Measurements from ENCODE around the gene MED13L.

Gene MED13L

DNA sequence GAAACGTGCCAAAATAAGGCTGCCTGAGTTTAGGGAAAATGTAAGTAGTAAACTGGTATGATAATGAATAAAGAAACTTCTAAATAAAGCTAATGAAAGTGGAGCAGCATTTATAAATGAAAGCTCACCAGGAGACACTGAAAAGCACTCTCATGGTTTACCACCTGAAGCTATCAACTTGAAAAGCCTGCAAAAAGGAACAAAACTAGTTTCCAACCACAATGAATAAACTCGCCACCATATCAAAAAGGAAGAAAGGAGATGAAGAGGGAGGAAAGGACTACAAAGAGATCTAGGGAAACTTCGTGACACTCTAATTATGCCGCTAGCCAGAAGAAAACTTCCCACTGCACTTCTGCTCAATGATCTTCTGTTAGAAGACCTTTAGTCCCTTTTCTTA, 66.7 kb downstream of the MED13L start:
- no peak for DNase-seq (ENCODE audit: low spot score)

DNA sequence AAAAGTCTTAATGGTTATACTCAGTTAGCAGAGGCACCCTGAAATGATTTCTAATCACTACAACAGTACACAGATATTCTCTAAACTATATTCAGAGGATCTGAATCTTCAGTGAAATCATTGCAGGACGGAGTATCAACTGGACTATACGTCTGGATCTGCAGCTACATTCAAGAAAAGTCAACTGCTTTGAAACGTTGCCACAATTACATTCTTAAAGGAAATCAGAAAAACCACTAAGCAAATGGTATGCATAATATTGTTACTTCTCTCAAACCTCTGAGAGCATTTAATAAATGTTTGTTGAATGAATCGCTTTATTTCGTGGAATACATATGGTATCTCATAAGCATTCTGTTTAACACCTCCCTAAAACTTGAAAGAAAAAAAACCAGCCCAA, 67.4 kb downstream of the MED13L start:
- DNase-seq (ENCODE audit: low spot score) = no peak

DNA sequence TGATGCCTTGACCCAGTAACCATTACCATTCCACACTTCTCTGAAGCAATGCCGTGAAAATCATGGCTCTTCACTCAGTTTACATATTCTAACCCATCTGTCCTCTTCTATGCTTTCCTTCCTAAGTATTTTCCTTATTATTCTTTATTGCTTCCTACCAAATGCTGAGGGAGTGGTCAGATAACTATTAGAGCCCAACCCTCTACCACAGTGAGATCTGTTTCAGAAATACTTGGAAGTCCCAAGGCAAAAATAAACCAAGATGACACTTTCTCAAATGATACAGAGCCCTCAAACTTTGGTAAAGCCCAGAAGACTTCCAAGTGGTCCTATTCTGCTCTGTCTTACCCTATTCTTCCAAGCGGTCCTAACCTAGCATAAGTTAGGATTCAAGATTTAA, 68.0 kb downstream of the MED13L start:
- no peak for DNase-seq (ENCODE audit: low spot score)

DNA sequence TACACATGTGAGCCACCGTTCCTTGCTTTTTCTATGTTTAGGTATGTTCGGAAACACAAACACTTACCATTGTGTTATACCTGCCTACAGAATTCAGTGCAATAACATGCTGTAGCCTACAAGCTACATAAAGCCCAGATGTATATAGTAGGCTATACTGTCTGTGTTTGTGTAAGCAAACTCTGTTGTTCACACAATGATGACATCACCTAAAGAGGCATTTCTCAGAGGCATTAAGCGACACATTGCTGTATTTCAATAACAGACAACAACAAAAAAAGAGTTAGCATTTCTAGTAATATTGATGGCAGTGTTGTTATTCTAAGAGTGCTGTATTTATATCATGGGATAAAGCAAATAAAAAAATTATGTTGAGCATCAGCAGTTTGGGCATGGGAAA, 70.2 kb downstream of the MED13L start:
- no peak for DNase-seq (ENCODE audit: low spot score)

DNA sequence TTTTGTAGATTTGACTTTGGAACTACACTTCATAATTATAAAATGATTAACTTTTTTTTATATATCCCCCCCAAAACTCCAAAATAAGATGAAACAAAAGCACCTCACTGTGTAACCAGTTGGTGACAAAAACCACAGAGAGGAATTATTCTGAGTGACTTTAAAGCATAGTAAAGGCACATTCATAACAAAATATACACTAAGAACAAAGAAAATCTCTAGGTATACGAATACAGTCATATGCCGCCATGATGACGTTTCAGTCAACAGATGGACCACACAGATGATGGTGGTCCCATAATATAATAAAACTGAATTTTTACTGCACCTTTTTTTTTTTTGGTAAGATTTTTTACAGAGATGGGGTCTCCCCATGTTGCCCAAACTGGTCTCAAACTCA, 70.7 kb downstream of the MED13L start:
- DNase-seq (ENCODE audit: low spot score) = no peak

DNA sequence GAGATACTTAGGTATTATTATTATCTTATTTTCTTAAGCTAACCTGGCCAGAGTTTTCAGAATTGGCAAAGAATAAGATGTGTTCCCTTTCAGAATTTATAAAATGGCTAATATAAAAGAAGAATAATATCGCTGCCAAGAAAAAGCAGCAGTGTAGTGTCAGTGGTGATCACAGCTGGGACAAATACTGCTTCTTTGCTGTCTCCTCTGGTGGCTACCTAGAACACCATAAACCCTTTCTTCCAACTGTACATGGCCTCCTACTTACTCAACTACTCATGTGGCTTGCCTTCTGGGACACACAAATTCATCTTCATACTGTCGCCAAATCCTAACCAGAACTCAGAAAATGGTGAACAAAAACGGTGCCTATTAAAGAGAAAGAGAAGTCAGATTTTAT, 72.7 kb downstream of the MED13L start:
- DNase-seq (ENCODE audit: low spot score) = no peak

DNA sequence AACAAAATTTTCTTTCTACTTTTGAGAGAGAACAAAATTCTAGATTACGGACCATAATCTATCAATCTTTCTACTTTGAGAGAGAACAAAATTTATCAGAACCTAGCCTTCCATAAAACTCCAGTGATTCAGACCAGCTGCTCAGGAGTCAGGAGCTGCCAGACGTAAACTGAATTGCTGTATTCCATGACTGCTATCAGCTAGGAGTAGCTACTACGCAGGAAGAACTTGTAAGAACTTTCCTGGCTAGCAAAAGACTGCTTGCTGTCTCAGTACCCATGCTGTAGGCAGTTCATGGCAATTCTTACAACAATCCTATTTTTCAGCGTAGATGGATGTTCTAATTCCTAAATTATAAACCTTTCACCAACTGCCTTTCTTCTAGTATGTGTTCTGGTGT, 73.3 kb downstream of the MED13L start:
- no peak for DNase-seq (ENCODE audit: low spot score)

DNA sequence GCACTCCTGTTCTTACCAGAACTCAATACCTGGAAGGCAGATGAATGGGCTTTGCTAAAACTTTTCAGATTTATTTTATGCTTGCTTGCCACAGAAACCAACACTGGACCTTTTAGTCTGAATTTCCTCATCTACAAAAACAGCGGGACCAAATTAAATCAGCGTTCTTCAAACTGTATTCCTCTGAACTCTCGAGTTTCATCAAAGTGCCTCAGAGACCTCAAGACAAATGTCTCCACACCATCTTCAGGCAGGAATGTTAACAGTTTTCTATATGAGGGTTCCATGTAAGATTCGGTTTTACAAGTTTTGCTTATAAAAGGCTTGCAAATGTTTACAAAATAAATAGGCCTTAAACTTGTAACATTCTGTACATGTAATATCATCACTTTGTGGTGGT, 74.6 kb downstream of the MED13L start:
- no peak for DNase-seq (ENCODE audit: low spot score)

DNA sequence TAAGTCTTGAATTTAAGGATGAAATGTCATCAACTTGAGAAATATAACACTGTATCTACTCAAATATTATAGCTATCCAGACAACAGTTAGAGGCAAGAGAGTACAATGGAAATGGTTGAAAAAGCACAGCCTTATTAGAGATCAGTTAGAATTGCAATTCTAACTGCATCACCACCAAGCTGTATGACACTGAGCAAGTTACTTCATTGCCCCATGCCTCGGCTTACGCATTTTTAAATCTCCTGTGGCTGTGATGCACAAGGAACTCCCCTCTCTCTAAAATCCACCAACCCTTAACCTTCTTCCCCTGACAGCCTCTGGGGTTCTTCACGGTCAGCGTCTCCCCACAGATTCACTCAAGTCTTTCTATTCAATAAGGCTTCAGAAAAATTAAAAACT, 75.1 kb downstream of the MED13L start:
- DNase-seq (ENCODE audit: low spot score) = no peak

DNA sequence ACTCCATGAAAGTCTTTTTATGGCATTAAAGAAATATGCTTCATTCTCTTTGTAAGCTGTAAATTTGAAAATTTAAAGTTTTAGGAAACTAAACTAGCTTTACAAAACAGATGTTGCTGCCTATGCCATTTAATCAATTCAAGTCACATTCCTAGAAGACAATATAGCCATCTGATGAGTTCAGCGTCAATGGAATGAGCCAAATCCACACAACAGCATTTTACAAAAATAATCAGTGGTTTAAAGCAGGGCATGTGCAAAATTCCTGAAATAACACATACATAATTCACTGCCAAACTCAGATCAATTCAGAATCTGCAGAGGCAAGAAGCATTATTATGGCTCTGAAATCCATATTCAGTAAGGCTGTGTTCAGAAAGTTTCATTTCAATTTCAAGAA, 75.6 kb downstream of the MED13L start:
- DNase-seq (ENCODE audit: low spot score) = no peak

DNA sequence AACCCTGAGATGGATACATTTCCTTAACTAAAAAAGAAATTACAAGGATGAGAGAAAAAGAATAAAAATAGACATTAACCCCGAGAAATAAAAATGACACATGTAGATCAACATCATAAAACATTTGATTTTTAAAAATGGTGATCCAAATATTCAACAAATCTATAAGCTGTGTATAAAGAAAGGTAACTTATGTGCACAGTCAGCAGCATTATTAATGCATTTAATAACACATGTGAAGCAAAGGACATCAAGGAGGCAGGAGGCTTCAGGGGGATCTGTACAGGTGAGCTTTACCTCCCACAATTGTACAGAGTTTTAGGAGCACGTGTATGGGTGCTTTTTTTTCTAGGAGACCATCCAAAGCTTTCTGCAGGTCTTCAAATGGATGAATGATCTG, 76.1 kb downstream of the MED13L start:
- DNase-seq (ENCODE audit: low spot score) = no peak

DNA sequence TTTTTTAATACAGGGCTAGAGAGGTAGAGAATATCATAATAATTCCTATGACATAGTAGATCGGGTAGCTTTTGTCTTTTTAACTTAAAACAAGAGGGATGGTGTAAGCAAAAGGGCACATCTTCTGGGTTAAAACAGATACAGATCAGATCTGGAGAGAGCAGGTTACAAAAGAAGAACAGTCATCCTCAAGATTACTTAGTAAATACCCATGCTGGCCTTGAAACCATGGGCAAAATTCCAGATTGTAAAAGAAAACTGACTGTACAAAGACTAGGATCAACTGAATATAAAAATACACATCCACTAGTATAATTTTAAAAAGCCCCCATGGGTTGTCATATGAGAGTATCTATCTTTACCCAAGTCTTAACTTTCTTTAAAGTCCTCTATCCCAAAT, 76.7 kb downstream of the MED13L start:
- DNase-seq (ENCODE audit: low spot score) = no peak

DNA sequence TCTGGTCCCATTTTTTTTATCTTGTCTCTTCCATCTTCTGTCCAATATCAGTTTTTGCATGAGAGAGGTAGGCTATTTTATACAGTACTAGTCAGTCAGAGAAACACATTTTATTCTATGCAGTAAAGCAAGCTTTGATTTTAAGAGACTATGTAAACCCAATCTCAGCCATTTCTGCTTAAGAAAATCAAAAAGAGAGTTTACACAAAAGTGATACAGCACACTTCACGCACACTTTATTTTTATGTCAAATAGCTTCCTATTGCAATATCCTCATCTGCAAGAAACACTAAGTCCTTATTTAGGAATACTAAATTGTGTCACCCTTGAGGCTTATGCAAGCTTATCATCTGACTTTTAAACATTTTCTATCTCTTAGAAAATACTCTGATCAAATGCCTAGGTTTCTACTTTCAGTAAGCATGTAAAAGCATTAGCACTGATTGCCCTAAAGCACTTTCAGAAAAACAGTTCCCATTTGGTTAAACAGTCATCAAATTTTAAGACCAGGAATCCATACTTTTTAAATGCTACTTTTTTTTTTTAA, 78.3 kb downstream of the MED13L start:
- DNase-seq (ENCODE audit: low spot score) = no peak

DNA sequence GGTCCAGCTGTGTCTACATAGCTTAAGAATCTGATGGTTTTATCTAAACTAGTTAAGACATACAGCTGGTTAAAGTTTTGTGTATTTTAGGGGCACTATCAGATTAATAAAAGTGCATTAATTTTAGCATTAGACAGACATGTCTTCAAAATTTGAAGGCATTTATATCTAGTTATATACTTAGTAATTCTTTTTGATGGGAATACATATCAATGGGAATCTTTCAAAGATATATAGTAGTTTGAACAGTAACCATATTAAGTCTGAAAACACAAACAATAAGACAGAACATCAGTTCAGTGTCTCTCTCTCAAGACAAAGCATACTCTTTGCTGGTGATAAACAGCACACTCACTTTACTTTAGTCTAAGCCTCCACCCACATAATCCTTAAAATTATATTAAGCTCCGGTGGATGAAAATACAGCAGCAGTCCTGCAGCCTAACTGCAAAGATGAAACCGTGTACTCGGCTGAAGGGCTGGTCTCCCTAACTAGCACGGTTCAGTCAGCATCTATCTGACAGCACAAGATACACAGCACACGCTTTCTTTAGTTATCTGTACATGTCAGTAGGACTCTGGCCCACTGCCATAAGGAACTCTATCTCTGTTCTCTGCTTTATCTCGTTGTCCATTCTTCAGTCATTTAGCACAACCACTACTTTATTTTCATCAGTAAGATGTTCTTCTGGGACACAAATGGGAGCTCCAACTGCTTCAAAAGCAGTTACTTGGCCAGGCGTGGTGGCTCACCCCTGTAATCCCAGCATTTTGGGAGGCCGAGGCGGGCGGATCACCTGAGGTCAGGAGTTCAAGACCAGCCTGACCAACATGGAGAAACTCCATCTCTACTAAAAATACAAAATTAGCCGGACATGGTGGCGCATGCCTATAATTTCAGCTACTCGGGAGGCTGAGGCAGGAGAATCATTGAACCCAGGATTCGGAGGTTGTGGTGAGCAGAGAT, 80.5 kb downstream of the MED13L start:
- DNase-seq (ENCODE audit: low spot score) = peak; percentile 55

DNA sequence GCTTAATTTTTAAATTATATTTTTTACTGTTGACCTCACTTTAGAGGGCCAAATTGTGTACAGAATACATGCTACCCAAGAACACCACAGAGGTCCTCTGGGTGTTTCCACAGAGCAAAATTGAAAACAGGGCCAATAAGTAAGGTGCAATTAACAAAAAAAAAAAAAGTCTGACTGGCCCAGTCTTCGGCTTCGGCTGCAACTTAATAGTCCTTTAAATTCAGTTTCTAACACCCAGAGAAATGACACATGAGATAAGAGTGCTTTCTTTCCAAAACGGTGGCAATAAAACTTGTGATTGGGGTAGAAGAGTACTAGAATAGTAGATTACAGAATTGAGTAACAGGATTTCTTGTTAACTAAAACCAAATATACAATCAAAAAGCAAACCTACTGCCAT, 81.3 kb downstream of the MED13L start:
- DNase-seq (ENCODE audit: low spot score) = no peak

DNA sequence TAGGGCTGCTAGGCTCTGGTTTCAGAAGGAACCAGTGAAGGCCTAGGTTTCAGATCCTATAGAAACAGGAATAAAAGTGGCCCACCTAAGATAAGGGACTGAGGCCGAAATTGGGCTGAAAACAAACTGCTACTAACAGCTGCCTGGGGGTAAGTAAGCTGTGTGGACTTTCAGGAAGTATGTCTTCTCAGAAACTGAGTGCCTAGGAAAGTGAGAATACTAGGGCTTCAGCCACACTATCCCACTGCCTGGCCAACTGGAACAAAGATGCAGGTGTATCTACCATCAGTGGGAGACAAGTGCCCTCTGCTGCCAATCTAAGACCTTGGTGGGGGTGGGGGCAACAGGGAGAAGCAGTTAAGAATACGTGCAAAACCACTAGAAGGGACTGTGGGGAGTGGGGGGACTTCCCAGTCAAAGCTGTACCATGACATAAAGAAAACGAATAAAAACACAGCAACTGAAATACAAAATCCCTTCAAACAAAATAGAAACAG, 82.5 kb downstream of the MED13L start:
- DNase-seq (ENCODE audit: low spot score) = no peak

DNA sequence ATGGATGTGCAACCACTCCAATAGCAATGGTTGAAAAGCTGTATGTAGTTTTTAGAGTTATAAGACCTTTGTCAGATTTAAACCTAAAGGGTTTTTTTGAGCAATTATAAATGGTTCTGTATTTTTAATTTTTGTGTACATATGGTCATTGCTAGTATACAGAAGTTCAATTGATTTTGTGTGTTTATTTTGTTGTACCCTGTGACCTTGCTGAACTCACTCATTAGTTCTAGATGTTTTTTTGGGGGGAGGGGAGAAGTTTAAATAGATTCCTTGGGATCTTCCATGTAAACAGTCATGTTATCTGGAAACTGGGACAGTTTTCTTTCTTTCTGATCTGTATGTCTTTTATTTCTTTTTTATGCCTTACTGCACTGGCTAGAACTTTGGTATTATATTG, 87.8 kb downstream of the MED13L start:
- DNase-seq (ENCODE audit: low spot score) = no peak

DNA sequence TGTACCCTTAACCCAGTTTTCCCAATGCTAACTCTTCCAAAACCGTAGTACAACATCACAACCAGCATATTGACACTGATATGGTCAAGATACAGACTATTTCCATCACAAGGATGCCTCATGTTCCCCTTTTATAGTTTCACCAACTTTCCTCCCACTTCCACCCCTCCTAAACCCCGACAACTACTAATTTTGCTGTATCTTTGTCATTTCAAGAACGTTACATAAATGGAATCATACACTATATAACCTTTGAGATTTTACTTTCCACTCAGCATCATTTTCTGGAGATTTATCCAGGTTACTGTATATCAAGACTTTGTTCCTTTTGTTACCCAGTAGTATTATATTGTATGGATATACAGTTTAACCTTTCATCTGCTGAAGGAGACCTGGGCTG, 88.9 kb downstream of the MED13L start:
- no peak for DNase-seq (ENCODE audit: low spot score)

DNA sequence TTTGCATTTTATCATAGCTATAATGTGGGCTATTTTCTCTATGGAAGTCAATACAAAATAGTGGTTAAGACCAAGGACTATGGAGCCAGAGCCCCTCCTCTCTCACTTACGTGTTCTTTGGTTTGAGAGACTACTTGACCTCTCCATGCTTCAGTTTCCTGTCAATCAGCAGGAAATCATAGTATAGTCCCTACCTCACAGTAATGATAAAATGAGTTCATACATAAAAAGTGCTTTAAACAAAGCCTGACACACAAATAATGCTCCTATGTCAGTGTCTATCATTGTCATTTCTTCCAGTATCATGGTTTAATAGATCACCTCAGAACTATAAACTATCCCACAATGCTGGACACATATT, 90.4 kb downstream of the MED13L start:
- no peak for DNase-seq (ENCODE audit: low spot score)

DNA sequence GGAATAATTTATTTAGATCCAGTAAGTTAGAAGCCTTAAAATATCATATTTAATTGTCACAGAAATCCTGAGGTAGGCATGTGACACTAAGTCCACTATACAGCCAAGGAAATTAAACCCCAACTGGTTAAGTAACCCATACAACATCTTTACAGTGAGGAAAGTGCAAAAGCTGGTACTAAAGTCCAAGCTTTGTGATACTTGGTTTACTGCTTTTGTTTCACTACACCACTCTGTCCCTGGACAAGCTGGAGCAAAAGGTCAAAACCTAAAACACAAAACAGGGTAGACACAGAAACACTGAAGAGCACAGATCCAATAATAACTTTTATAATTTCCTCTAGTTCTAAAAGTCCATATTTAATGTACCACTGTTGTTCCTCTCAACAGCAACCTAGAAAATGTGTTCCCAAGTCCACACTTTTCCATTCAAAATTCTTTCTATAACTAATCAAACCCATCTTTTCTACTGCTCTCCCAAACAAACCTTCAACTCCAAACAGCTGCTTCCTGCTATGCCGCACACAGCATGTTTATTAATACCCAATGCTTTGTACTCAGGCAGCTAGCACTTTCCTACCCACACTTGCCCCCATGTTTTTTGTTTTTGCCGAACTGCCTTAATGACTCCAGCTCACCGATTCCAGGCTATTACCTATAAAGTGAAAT, 90.9 kb downstream of the MED13L start:
- no peak for DNase-seq (ENCODE audit: low spot score)

DNA sequence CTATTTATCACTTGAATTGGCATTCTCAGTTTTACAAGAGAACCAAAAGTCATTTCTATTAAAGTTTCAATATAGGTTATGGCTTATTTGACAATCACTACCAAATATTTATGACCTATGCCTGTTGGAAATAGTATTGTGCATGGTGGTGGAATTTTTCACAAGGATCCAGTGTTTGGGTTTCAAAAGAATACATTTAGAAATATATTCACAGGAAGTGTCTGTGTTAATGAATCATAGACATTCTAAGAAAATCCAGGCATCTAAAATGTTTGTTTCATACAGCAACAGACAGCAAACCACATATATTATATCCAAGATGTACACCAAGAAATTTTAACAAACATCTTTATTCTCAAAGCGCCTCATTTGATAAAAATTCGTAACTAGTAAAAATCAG, 92.7 kb downstream of the MED13L start:
- no peak for DNase-seq (ENCODE audit: low spot score)

DNA sequence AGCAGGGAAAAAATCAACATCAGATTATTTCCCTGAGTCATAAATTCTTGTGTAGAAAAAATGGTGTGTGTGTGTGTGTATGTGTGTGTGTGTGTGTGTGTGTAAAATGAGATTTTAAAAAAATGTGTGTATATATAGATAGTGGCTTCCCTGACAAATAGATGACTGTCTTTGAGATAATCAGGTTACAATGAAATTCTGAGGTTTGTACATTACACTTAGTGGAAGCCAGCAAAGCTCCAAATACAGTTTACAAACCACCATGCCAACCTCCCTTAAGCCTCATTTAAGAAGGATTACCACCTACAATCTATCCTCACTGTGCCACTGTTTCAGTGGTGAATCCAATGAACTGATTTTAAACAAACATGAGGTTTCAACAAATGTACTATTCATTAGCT, 93.8 kb downstream of the MED13L start:
- DNase-seq (ENCODE audit: low spot score) = peak; percentile 46

DNA sequence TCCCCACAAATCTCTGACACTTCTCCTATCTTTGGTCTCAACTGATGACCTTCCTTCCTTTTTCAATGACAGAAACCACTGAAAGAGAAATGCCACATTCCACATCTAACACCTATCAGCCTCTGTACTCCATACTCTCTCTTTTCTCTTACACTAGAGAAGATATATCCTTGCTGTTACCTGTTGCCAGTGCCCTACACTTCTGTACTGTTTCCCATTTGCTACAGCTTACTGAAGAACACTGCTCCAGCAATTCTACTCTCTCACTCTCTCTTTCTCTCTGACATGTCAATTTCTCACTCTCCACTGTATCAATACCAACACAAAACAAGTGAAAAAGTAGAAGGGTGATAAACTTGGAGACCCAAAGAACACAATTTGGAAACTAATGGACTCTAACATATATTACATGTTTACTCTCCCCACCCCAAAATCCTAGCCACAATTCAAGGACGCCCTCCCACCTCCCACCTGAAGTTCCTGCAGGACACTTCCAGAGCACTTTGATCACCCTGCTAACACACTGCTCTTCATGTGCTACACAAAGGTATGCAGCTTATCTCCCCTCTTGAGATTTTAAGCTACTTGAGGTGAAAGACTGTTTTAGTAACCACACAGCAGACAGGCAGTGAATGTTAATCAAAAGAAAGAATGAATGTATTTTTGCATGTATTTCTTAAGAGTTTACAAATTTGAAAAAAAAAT, 95.0 kb downstream of the MED13L start:
- no peak for DNase-seq (ENCODE audit: low spot score)
